ENCODE data around the gene OAS1. TPM values are rescaled to one million over a fixed set of nuclear protein-coding genes. Genes with fewer than 3 reads are reported as not detected.

The OAS1 gene
- total RNA-seq, 2 donors from 2014 or later, result 16.0 to 16.2 TPM

DNA sequence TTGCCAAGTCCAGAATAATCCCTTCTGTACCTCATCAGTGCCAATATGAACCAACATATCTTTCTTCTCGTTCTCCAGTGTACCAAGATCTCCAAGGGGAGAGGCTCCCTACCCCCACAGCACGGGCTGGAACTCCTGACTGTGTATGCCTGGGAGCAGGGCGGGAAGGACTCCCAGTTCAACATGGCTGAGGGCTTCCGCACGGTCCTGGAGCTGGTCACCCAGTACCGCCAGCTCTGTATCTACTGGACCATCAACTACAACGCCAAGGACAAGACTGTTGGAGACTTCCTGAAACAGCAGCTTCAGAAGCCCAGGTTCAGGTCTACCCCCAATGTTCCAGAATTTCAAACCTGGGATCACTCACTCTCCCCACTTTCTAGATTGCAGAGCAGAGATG, 61.1 kb downstream of the OAS1 start:
- H3K27me3 Mint-ChIP-seq, result no peaks in the 10 kb centered on the region
- no peak overlapping the region for H3K4me3 Mint-ChIP-seq
- peaks cover 9% of the 10 kb centered on the region for H3K4me1 Mint-ChIP-seq
- DNase-seq, result no peak
- no peak overlapping the region for H3K27ac Mint-ChIP-seq
- H3K9me3 ChIP-seq (ENCODE audit: control insufficient read depth, low read length, poor library complexity, severe bottlenecking), result no peaks in the 10 kb centered on the region
- ATAC-seq, result no peak
- H3K36me3 Mint-ChIP-seq (ENCODE audit: low read depth), result peaks cover 19% of the 10 kb centered on the region

Other genes with a start within 250 kb of the OAS1 start
- gene RPH3A, start 115.2 kb upstream of the OAS1 start, total RNA-seq, result under 1 TPM; 0.27 to 0.86 TPM
- 10 to 100 TPM; 26.6 to 28.6 TPM for gene OAS3, start 31.5 kb downstream of the OAS1 start, total RNA-seq
- gene OAS2, start 71.6 kb downstream of the OAS1 start, total RNA-seq, result 10 to 100 TPM; 35.4 to 45.3 TPM
- 10 to 100 TPM; 20.7 to 27.7 TPM for gene DTX1, start 149.8 kb downstream of the OAS1 start, total RNA-seq
- gene RASAL1, start 228.8 kb downstream of the OAS1 start, total RNA-seq, result under 1 TPM; 0.15 to 0.89 TPM
- gene CFAP73, start 242.8 kb downstream of the OAS1 start, total RNA-seq, result not detected

All from T-helper 17 cell (primary cell).